A549 (cell line): Measurements from ENCODE around the gene PADI4. TPM values are rescaled to one million over a fixed set of nuclear protein-coding genes. Genes with fewer than 3 reads are reported as not detected.

Experiments used
- ATAC-seq, 2 experiments: fragments of 200-7000 bp in 1 of 2; fragments of >200 bp in 1 of 2; cut with Nextera tagmentation in 1 of 2; cut with Tn5 transposase in 1 of 2; 3 replicates each; pipeline versions ENCODE4 v1.8.0 to v1.9.1; 2018 to 2020; ENCODE audit warnings: mild to moderate bottlenecking in 1 of 2, moderate library complexity in 1 of 2
- CTCF ChIA-PET: fragments of 300-600 bp; sonication (Branson Sonifier 250); formaldehyde crosslinking; extraction: SDS; loops from one replicate; lab custom pipeline; 2021; ENCODE audit warnings: antibody characterized with exemption, inconsistent platforms; lab: Yijun Ruan, JAX
- POLR2A ChIA-PET: fragments of 350-600 bp; formaldehyde crosslinking; extraction: SDS; loops from one replicate; lab custom pipeline; 2021; ENCODE audit warnings: antibody characterized with exemption, inconsistent platforms; lab: Yijun Ruan, JAX
- DNase-seq, 2 experiments: peaks; one replicate each; pipeline versions ENCODE4 v3.0.0 to v3.0.0-alpha.2; 2011 to 2016; ENCODE audit warnings: low read depth in 1 of 2, low spot score in 1 of 2
- FAIRE-seq: peaks from 2 replicates; lab custom pipeline; 2011; peaks lifted over from hg19 to GRCh38; lab: Jason Lieb, UNC
- H3K27ac ChIP-seq, 2 experiments: fragments of >200 bp; sonication (Bioruptor Twin); formaldehyde crosslinking; 3 replicates each; pipeline ENCODE4 v1.5.1; 2016 to 2017
- H3K4me1 ChIP-seq: fragments of >200 bp; sonication (Bioruptor Twin); formaldehyde crosslinking; 3 replicates; pipeline ENCODE4 v1.6.1; 2016
- H3K4me2 ChIP-seq: fragments of >200 bp; sonication (Bioruptor Twin); formaldehyde crosslinking; 3 replicates; pipeline ENCODE4 v1.6.1; 2016
- H3K4me3 ChIP-seq: fragments of >200 bp; sonication (Bioruptor Twin); formaldehyde crosslinking; 3 replicates; pipeline ENCODE4 v1.5.1; 2016
- H3K9me3 ChIP-seq: fragments of >200 bp; sonication (Bioruptor Twin); formaldehyde crosslinking; 3 replicates; pipeline ENCODE4 v1.6.1; 2016
- BCL3 ChIP-seq: fragments of >200 bp; sonication (Bioruptor Twin); formaldehyde crosslinking; IDR thresholded peaks from 3 replicates; pipeline ENCODE4 v1.6.1; 2016
- CBX2 ChIP-seq: fragments of 200-600 bp; sonication (generic); IDR thresholded peaks from 2 replicates; pipeline ENCODE4 v1.6.1; 2016; ENCODE audit warnings: low read depth, mild to moderate bottlenecking, borderline replicate concordance
- EHF ChIP-seq: fragments of 250-450 bp; sonication (Bioruptor Pico); IDR thresholded peaks from 2 replicates; pipeline ENCODE4 v1.5.0; 2020; ENCODE audit warnings: mild to moderate bottlenecking
- EHMT2 ChIP-seq: fragments of 200-600 bp; sonication (generic); IDR thresholded peaks from 2 replicates; pipeline ENCODE4 v1.6.1; 2016; ENCODE audit warnings: antibody characterized with exemption, low read depth, mild to moderate bottlenecking, moderate library complexity
- EP300 ChIP-seq, 2 experiments: fragments of >200 bp; sonication (Bioruptor Twin); formaldehyde crosslinking; IDR thresholded peaks; 2 replicates in 1 of 2; 3 replicates in 1 of 2; pipeline ENCODE4 v1.6.1; 2016 to 2017
- ESRRA ChIP-seq: fragments of 150-350 bp; IDR thresholded peaks from 2 replicates; pipeline ENCODE4 v1.6.1; 2014; ENCODE audit warnings: mild to moderate bottlenecking, low read length, borderline replicate concordance
- FOSL2 ChIP-seq, 2 experiments: fragments of 450-650 bp in 1 of 2; fragments of >200 bp in 1 of 2; sonication (Bioruptor Twin) in 1 of 2; formaldehyde crosslinking; IDR thresholded peaks; 2 replicates each; pipeline versions ENCODE4 v1.5.0 to v1.6.1; 2016 to 2020; ENCODE audit warnings: mild to moderate bottlenecking in 1 of 2, moderate library complexity in 1 of 2
- FOXS1 ChIP-seq: fragments of 250-450 bp; sonication (Bioruptor Pico); IDR thresholded peaks from 2 replicates; pipeline ENCODE4 v1.5.0; 2020; ENCODE audit warnings: mild to moderate bottlenecking, moderate library complexity
- GATA3 ChIP-seq: IDR thresholded peaks from 2 replicates; pipeline ENCODE4 v1.6.1; 2012; ENCODE audit warnings: borderline replicate concordance
- HES2 ChIP-seq: fragments of >200 bp; sonication (Bioruptor Twin); formaldehyde crosslinking; IDR thresholded peaks from 2 replicates; pipeline ENCODE4 v1.6.1; 2016
- HMGXB4 ChIP-seq: fragments of 250-450 bp; sonication (Bioruptor Pico); IDR thresholded peaks from 2 replicates; pipeline ENCODE4 v1.5.0; 2021; ENCODE audit warnings: mild to moderate bottlenecking, moderate library complexity, borderline replicate concordance
- HOXA7 ChIP-seq: fragments of 250-450 bp; sonication (Bioruptor Pico); IDR thresholded peaks from 2 replicates; pipeline ENCODE4 v1.5.0; 2020; ENCODE audit warnings: mild to moderate bottlenecking, moderate library complexity
- HOXB13 ChIP-seq: fragments of 250-450 bp; sonication (Bioruptor Pico); IDR thresholded peaks from 2 replicates; pipeline ENCODE4 v1.5.0; 2020; ENCODE audit warnings: low read depth, mild to moderate bottlenecking, moderate library complexity
- JUN ChIP-seq, 2 experiments: fragments of >200 bp; sonication (Bioruptor Twin); formaldehyde crosslinking; IDR thresholded peaks; 2 replicates in 1 of 2; 3 replicates in 1 of 2; pipeline ENCODE4 v1.6.1; 2016 to 2017
- JUNB ChIP-seq: fragments of >200 bp; sonication (Bioruptor Twin); formaldehyde crosslinking; IDR thresholded peaks from 2 replicates; pipeline ENCODE4 v1.6.1; 2016
- KDM5A ChIP-seq: fragments of 200-600 bp; sonication (generic); IDR thresholded peaks from 2 replicates; pipeline ENCODE4 v1.6.1; 2016; ENCODE audit warnings: antibody characterized with exemption, mild to moderate bottlenecking
- MAX ChIP-seq: IDR thresholded peaks from 2 replicates; pipeline ENCODE4 v1.6.1; 2012
- MYC ChIP-seq: IDR thresholded peaks from 2 replicates; pipeline ENCODE4 v1.6.1; 2012; ENCODE audit warnings: mild to moderate bottlenecking, inconsistent platforms, low read length, improper control_type of control experiment, borderline replicate concordance
- NR3C1 ChIP-seq: fragments of >200 bp; sonication (Bioruptor Twin); formaldehyde crosslinking; IDR thresholded peaks from 3 replicates; pipeline ENCODE4 v1.6.1; 2017
- PHF8 ChIP-seq: fragments of 200-600 bp; sonication (generic); IDR thresholded peaks from 2 replicates; pipeline ENCODE4 v1.6.1; 2016; ENCODE audit warnings: low read depth, mild to moderate bottlenecking, antibody characterized with exemption, moderate library complexity, borderline replicate concordance
- RAD21 ChIP-seq, 2 experiments: fragments of >200 bp in 1 of 2; sonication (Bioruptor Twin) in 1 of 2; formaldehyde crosslinking in 1 of 2; IDR thresholded peaks in 1 of 2; conservative IDR thresholded peaks in 1 of 2; 2 replicates in 1 of 2; 3 replicates in 1 of 2; pipeline ENCODE4 v1.6.1; 2012 to 2018; ENCODE audit warnings: inconsistent platforms in 1 of 2
- RARB ChIP-seq: fragments of 250-450 bp; sonication (Bioruptor Pico); IDR thresholded peaks from 2 replicates; pipeline ENCODE4 v1.8.0; 2021; ENCODE audit warnings: mild to moderate bottlenecking, moderate library complexity
- RCOR1 ChIP-seq: fragments of 150-350 bp; IDR thresholded peaks from 2 replicates; pipeline ENCODE4 v1.6.1; 2014; ENCODE audit warnings: antibody characterized with exemption, low read length, low read depth
- SMC3 ChIP-seq: fragments of >200 bp; sonication (Bioruptor Twin); formaldehyde crosslinking; IDR thresholded peaks from 3 replicates; pipeline ENCODE4 v1.6.1; 2018; ENCODE audit warnings: inconsistent platforms
- ZC3H11A ChIP-seq: fragments of 450-650 bp; IDR thresholded peaks from 2 replicates; pipeline ENCODE4 v1.6.1; 2014; ENCODE audit warnings: antibody characterized with exemption, mild to moderate bottlenecking
- ZFP36 ChIP-seq: fragments of 450-650 bp; IDR thresholded peaks from 2 replicates; pipeline ENCODE4 v1.6.1; 2014; ENCODE audit warnings: borderline replicate concordance; ENCODE audit not compliant: partially characterized antibody
- ZNF302 ChIP-seq: fragments of 250-450 bp; sonication (Bioruptor Pico); IDR thresholded peaks from 2 replicates; pipeline ENCODE4 v1.9.0; 2021; ENCODE audit warnings: inconsistent platforms, mild to moderate bottlenecking, moderate library complexity
- WGBS: methylation state at CpG from one replicate; pipeline ENCODE4 v1.1.6; 2017; ENCODE audit errors: missing lambda C conversion rate; 5-methylcytosine and 5-hydroxymethylcytosine counted together
- polyA plus RNA-seq, 4 experiments: library from polyadenylated mRNA; depleted of rRNA in 3 of 4; stranded (reverse); fragments of >200 nt; fragmentation: RNase III in 1 of 4; extraction: RNeasy Plus Mini Kit Qiagen cat#74134 plus additional on column Dnase treatment in 1 of 4; gene quantifications; 2 replicates in 3 of 4; 3 replicates in 1 of 4; pipeline ENCODE4 v1.2.3, GENCODE V29; 2011 to 2017

The PADI4 gene
- polyA plus RNA-seq, 2 of the 4 experiments (the other 2 are of a cell fraction): not detected

GRCh38 chr1:17282836-17283235, 25.2 kb upstream of the PADI4 start:
- H3K4me2 ChIP-seq: no peak overlapping the region
- peaks cover 23% of the 10 kb centered on the region for H3K4me1 ChIP-seq
- H3K27ac ChIP-seq: peak overlapping the region in 1 of 2 experiments; percentile 63; a peak in 3 of 6 replicates
- no peaks in the 10 kb centered on the region for H3K9me3 ChIP-seq
- WGBS: 100% methylated on average over 5 of the region's 5 CpGs
- DNase-seq: no peak
- no peak for TF ChIP-seq ZFP36
- no peak for TF ChIP-seq ZNF302
- TF ChIP-seq EHMT2: no peak
- no peak for TF ChIP-seq ZC3H11A
- no peak for TF ChIP-seq EP300 (IDR thresholded peaks at IDR 0.05)
- no peak for TF ChIP-seq RCOR1
- TF ChIP-seq NR3C1: no peak
- TF ChIP-seq PHF8: no peak
- no peak for TF ChIP-seq GATA3
- TF ChIP-seq FOXS1: no peak
- TF ChIP-seq RAD21 (conservative IDR thresholded peaks at IDR 0.05 in 1 of 2, IDR thresholded peaks at IDR 0.05 in 1 of 2): no peak
- TF ChIP-seq ESRRA: no peak
- TF ChIP-seq HOXA7 (CRISPR knock-in tag): no peak
- no peak overlapping the region for H3K4me3 ChIP-seq
- ChIA-PET POLR2A (no interaction called here), CTCF (interaction anchor here (1.0 to 1.9 kb wide), 4 partner anchors 9 to 157 kb away, joined by 3 to 6 read pairs (median 4); no protein-coding TSS in a partner anchor)
- FAIRE-seq: no peak
- no peak for ATAC-seq

GRCh38 chr1:17286646-17287045, 21.4 kb upstream of the PADI4 start:
- Histone ChIP-seq H3K4me1 (peaks cover 44% of the 10 kb centered on the region), H3K4me3 (no peak overlapping the region), H3K9me3 (no peaks in the 10 kb centered on the region), H3K27ac (peak overlapping the region; percentile 77 to 89), H3K4me2 (peak overlapping the region; percentile 67)
- CTCF ChIA-PET: interaction anchor here (1.3 to 4.8 kb wide), 5 partner anchors 12 to 161 kb away, joined by 4 to 23 read pairs (median 17); no protein-coding TSS in a partner anchor
- POLR2A ChIA-PET: no interaction called here
- TF ChIP-seq MYC (no peak), RCOR1 (no peak), EHF (CRISPR knock-in tag) (no peak), RARB (CRISPR knock-in tag) (no peak), HMGXB4 (CRISPR knock-in tag) (no peak), GATA3 (no peak)
- WGBS: 66% methylated on average over 4 of the region's 5 CpGs
- ATAC-seq (no peak), FAIRE-seq (no peak), DNase-seq (no peak)

GRCh38 chr1:17287130-17287776, 20.7 kb upstream of the PADI4 start:
- POLR2A ChIA-PET: interaction anchor here (1.3 kb wide), 1 partner anchor 11 kb away, joined by 4 read pairs; no protein-coding TSS in a partner anchor
- Histone ChIP-seq H3K9me3 (no peaks in the 10 kb centered on the region), H3K4me2 (peak overlapping the region; percentile 67), H3K4me3 (no peak overlapping the region), H3K4me1 (peaks cover 48% of the 10 kb centered on the region), H3K27ac (peak overlapping the region; percentile 77 to 89)
- peak; percentile 51 for FAIRE-seq
- peak; percentile 63 to 75 for DNase-seq
- 48% methylated on average over 5 of the region's 5 CpGs for WGBS
- CTCF ChIA-PET: interaction anchor here (1.2 to 4.8 kb wide), 5 partner anchors 10 to 162 kb away, joined by 3 to 23 read pairs (median 17); no protein-coding TSS in a partner anchor
- peak; percentile 89 to 96 for ATAC-seq
- TF ChIP-seq CBX2 (no peak), MAX (peak; percentile 67; the same call in 1 of the 2 replicates), FOSL2 (IDR thresholded peaks at IDR 0.05) (peak; percentile 79; the same call in 1 of the 2 replicates), FOSL2 (CRISPR knock-in tag; IDR thresholded peaks at IDR 0.05) (peak; percentile 74), JUN (IDR thresholded peaks at IDR 0.05) (peak; percentile 85 to 91; a peak in 4 of 5 replicates), PHF8 (no peak), BCL3 (peak; percentile 82; the same call in 1 of the 3 replicates), HES2 (peak; percentile 40; the same call in 1 of the 2 replicates), ESRRA (no peak), HOXA7 (CRISPR knock-in tag) (no peak), JUNB (peak; percentile 93), GATA3 (peak; percentile 75; the same call in 1 of the 2 replicates), HOXB13 (CRISPR knock-in tag) (no peak), SMC3 (peak; percentile 37; the same call in 1 of the 3 replicates), KDM5A (no peak), EHMT2 (no peak), ZFP36 (no peak)
